HG03045 (cell line): ENCODE results near the gene ZDHHC17.

Experiments used
- ATAC-seq: cut with Tn5 transposase; IDR thresholded peaks from one replicate; pipeline ENCODE4 v1.9.1; 2021; ENCODE audit warnings: mild to moderate bottlenecking, moderate library complexity; ENCODE audit not compliant: unreplicated experiment

The ZDHHC17 gene

DNA sequence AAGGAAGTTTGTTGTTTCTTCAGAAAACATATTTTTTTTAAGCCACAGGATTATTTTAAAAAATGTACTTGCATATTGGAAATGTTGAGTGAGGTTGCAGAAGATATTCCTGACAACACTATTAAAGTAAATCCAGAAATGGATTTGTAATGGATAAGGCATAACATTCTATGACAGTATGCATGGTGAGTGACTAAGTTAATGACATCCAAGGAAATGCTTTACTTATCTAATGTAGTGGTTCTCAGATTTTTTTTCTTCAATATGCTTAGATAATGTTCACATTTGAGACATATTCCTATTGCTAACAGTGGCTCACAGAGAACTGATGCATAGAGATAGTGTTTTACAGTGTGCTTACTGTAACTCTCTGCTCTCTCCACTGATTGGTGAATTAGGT lies 49.4 kb downstream of the ZDHHC17 start:
- ATAC-seq = no peak

DNA sequence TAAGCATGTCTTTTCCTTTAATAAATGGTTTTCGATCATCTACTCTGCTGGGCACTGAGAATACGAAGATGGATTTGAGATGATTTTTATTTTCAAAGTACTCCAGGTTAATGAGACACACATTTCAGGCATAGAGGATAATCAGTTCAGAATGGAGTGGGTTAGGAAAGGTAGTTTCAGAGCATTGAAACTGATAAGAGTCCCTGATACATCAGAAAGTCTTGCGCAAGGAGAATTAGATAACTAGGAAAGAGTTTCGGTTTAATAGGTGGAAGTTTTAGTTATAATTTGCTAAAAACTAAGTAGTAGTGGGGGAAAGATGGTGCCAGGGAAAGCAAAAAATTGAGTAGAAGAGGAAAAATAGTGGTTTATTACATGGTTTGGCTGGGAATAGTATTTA lies 50.1 kb downstream of the ZDHHC17 start:
- no peak for ATAC-seq

DNA sequence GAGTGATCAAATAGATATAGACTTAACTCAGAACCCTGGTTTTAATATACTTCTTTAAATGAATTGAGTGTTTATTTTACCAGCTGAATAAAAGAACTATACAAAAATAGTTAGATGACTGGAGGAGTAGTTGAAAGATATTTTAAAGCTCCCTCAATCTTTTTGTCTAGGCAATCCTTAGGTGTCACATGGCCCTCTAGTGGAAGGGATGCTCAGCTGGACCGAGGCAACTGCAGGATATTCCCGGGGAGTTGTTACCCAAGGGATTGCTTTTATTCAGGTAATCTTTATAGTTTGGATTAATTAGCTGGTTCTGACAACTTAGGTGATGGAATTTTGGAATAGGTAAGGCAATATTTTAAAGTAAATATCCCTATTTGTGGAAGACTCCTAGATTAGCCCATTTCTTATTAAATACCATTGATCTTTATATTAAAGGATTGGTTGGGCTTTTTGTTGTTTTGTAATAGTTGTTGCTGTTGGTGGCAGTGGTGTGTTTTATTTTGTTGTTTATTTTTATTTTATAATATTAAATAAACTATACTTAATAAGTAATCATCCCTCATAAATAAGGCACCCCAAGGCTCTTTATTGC lies 57.1 kb downstream of the ZDHHC17 start:
- ATAC-seq = no peak

DNA sequence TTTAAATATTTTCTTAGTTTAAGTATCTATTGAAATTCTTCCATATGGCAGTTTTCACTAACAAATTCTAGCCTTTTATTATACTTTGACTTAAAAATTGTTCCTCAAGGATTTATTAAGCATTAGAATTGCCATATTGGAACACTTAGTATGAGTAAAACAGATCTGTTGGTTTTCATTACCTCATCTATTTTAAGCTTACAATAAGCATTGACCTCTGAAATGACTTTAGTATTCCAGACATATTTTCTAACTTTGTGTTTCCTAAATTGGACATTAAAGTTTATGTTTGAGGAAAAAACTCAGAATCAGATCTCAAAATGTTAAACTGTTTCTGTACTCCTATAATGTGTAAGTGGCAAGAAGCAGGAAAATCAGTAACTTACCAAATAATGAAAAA lies 66.5 kb downstream of the ZDHHC17 start:
- ATAC-seq = no peak

DNA sequence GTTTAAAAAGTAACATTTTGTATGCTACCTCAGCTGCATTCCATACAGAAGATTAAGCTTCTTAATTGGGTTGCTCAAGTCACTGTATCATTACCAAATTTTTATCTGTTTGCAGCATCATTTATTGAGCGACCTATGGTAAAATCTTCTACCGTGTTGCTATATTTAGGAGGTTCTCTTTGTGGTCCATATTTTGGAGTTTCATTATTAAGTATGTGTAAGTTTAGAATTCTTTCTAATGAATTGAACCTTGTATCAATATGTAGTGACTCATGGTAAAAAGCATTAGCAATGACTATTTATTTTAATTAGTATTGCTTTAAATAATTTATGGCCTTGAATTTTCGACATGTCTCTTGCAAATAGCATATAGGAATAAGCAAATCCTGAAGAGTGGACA lies 72.7 kb downstream of the ZDHHC17 start:
- no peak for ATAC-seq

DNA sequence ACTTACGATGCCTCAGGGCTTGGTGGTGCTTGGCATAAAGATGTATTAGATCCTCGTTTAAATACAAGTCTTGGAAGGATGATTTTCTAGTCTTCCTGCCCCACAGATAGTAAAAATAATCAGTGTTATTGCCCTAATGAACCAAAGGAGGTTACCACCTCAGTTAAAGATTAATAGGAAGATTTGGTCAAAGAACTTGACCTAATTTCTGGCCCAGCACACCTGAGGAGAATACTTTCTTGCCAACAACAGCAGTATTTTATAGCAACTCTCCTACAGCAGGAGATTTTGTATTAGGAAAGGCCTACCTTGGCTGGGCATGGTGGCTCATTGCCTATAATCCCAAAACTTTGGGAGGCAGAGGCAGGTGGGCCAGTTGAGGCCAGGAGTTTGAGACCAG lies 83.3 kb downstream of the ZDHHC17 start:
- no peak for ATAC-seq

DNA sequence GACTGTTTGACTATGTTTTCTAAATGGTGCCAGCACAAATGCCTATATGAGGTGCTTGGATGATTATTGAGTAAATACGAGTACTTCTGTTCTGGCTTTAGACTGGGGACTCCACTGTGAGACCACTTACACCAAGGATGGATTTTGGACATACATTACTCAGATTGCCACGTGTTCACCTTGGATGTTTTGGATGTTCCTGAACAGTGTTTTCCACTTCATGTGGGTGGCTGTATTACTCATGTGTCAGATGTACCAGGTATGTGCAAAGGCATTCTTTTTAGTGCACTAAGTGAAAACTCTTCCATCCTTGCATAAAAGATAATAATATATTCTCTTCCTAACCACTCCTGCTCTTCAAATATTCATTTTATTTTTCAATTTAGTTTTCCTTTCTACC lies 84.2 kb downstream of the ZDHHC17 start:
- ATAC-seq = no peak

DNA sequence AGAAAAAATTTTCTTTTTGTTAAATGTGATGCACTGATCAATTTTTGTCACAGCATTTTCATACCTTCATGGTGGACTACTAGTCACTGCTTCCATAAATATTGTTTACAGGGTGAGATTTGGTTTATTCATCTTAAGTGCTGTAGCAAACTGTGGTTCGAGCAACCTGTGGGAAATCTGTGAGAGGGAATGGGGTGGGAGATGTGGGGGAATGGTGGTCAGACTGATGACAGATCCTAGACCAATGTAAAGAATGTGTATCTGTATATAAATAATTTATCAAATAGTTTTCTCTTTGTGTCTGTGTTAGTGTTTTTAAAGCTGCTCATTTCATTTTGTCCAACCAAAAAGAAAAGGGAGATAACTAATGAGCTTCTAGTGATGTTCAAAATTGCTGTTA lies 88.2 kb downstream of the ZDHHC17 start:
- ATAC-seq = no peak

DNA sequence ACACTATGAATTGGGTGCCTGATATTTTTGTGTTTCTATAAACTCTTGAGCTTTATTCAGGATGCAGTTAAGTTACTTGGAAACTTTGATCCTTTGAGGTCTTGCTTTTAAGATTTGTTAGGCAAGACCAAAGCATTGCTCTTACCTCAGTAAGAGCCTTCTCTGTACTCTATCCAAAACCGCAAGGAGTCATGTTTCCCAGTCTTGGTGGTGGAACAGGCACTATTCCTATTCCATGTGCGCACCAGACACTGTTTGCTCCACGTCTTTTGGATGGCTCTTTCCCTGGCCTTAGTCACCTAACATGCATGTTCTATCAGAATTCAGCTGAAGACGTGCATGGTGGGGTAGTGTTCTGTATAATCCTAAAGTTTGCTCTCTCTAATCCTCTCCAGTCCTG lies 91.4 kb downstream of the ZDHHC17 start:
- no peak for ATAC-seq

DNA sequence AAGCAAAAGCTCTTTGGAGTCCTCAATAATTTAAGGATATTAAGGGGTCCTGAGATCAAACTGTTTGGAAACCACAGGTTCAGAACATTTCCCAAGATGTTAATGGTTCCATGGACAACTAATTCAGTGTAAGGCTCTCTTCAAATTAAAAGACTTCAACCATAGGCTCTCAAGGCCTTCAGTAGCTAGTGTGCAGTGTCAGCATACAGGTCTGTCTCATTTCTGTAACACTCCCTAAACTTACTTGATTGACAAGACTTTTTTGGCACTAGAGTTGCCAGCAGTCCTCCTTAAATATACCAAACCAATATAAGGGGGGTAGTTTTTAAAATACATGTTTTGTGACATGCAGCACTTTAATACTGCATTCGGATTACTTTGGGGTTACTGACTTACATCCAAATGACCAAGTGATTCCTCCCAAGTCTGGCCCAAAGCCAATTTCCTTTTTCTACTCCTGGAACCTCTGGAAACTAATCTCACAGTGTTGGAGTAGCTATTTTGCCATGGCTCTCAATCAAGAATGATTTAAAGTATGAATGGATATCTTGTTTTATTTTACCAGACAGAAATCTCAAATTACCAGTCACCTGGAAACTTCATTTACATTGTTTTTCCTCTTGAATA lies 92.2 kb downstream of the ZDHHC17 start:
- ATAC-seq = no peak

DNA sequence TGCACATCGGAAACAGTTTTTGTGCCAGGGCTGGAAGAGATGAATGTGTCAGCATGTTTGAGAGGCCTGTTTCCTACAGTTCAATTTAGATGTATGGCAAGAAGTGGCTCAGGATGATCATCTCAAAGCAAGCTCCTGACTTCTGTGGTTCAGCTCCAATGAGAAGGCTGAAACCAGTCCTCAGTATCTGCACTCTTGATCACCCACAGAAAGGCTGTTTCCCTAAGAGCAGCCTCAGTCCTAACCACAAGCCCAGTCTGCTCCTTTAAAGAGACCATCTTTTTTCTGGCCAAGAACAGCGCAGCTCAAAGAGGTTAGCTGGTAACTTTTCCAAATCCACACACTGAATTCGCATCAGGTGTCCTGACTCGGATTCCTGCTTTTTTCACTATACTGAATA lies 95.7 kb downstream of the ZDHHC17 start:
- ATAC-seq = no peak

DNA sequence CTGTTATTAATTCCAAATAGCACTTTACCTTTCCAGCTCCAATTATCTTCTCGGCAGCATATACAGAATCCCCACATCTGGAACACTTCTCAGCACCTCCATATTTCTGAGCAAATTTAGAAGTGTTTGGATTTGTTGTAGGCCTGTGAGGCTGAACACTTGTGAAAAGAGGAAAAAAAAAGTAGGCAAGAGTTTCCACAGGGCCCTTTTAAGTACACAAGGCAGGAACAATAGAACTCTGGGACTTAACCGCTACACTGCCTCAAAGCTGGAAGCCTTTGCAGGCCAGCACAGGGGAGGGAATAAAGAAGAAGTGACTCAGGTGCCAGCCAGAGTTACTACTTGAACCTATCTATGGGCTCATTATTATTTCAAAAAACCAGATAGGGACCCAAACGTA lies 96.3 kb downstream of the ZDHHC17 start:
- ATAC-seq = no peak

DNA sequence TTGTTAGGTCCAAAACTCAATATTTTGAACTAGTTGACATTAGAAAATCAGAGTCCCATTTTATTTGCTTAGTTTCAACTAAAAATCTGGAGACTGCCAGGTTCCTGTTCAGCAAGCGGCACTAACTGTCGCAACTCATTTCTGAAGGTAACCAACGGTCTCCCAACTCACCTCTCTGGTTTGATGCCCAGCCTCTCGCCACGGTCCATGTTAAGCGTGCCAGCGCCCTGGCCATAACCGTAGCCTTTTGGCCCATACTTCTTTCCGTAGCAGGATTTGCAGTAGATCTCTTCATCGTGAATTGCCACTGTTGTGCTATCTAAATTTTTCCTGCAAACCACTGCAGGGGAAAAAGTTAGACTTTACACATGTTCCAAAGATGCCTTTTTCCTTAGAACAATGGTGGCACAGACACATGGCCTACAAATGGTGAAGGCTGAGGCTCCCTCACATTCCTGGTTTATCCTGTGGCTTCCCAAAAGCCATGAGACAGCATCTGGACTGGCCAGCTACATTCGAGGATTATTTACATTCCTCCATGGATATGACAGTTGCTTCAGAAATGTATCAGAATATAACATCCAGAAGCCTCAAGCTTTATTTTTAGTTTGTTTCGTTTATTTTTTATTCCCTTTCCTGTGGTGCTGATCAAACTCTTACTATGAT lies 99.2 kb downstream of the ZDHHC17 start:
- ATAC-seq = no peak

DNA sequence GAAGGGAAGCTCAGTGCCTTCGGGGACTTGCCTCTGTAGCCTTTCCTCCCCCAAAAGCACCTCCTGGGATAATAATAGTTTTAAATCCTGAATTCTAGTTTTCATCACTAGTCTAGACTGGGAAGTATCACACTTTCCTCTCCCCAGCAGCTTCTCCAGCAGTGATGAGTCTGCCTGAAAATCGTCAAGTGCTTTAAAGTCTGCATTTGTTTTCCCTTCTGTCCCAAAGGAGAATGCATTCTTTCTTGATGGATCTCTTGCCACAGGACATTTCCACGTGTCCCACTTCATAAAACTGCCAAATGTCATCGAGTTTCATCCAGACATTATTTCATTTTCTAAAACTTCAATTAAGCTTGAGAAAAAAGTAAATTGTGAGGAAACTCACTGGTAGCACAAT lies 99.9 kb downstream of the ZDHHC17 start:
- ATAC-seq = no peak

DNA sequence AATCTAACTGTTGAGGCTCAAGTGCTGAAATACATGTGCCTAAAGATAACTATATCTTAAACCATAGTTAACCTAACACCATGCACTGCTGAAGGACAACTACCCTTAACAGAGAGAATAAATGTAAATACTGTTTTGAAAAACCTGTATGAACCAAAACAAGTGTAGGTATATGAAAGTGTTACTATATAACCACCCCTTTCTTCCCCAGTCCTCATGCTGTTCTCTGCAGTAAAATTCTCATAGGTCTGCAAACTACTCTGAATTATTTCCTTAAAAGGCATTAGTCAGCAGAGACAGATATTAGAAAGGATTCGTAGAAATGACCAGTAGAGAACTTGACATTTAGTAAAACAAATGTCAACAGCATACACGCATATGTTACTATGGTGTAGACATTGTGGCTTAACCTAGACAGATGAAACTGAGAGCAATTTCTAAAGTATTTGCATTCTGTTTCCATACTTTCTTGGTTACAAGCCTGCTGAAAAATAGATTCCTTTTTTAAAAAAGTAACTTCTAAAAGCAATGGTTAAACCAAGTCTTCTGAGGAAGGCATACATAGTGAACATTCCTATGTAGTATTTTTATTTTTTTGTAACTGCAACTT lies 101.0 kb downstream of the ZDHHC17 start:
- ATAC-seq = peak; percentile 68

DNA sequence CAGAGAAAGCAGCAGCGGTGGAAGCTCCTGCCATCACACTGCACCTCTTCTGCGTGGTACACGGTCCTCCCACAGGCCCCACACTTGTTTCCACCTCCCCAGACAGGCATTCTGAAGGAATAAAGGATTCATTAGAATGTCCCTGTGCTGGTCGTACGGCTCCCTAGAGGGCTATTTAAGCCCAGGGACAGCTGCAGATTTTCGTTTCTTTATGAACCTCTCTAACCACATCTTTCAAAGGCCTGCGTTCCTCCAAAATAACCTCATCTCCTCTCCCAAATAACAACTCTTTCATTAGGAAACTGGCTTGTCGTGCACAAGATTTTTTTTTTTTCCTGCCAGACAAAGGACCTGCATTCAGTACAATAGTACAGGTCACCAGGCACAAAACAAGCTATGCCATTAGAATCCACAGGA lies 102.2 kb downstream of the ZDHHC17 start:
- ATAC-seq = no peak

DNA sequence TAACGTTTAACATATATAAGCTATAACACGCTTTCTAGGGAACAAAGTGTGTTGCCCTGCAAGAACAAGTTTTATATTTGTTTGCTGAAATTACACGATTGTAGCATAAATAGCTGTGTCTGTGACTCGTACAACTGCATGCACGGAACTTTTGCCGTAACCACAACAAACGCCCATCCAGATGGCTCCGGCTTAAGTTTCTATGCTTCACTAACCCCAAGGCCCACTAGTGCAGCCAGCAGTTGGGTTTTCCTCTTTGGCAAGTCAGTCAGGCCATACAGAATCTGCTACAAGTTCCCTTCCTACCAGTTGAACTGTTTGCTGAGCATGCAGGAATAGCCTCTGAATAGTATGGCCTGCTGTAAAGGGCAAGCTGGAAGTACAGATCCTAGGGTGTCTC lies 102.8 kb downstream of the ZDHHC17 start:
- peak; percentile 54 for ATAC-seq

DNA sequence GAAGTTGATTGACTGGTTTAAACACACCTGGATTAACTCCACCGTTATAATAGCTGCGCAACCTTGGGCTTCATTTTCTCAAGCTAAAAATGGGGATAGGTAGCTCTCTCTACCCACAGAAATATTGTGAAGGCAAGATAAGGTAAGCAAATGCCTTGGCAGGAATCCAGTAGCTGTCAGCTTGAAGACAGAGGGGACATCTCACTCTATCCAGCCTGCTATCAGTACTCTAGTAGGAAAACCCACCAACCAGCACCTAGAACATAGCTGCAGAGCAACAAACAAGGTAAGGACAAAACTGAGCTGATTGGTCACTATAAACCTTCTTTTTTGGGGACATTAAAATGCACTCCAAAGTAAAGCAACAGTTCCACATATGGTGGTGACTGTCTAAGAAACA lies 107.2 kb downstream of the ZDHHC17 start:
- ATAC-seq = no peak

DNA sequence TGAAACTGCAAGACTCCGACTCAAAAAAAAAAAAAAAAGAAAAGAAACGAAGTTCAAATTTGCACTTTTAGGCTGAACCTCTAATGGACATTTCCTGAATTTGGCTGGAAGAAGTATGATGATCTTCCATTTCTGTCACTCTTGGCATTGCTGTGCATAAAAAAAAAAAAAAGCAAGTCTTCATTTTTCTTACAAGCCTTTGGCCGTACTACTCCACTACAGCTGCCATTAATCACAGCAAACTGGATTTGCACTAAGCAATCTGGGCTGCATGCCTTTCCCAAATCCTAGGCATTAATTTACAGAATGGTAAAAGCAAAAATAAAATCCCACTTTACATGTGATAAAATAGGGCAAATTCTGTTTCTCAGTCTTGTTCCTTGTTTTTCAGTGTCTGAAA lies 107.8 kb downstream of the ZDHHC17 start:
- no peak for ATAC-seq

DNA sequence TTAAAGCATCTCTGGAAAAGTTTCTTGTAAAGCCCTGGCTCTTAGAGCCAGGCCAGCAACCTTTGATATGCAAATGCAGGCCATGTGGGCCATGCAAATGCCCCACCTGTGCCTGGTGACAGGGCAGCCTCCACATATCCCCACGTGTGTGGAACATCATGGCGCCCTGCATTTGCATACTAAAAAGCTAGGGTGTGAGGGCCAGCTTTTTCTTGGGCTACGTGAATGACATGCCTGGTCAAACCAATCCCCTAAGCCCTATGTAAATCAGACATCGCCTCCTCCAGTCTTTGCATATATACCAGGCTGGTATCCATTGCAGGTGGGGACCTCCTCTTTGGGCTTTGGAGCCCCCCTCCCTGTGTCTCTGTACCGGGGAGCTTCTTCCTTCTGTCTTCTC lies 108.5 kb downstream of the ZDHHC17 start:
- no peak for ATAC-seq

DNA sequence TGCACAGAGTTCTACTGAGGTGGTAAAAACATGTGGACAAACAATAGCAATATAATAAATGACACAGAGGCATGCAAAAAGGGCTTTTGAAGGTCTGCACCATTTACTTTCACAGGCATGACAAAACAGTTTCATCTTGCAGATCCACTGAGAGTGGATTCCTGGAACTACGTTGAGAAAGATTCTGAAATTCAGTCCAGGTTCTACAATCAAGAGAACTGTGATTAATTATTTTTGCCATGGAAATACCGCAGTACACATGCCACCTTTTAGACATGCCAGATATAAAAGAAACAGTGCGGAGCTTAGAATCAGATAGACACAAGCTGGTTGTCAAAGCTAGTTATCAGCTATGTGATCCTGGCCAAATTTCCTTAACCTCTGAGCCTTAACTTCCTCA lies 110.1 kb downstream of the ZDHHC17 start:
- no peak for ATAC-seq

DNA sequence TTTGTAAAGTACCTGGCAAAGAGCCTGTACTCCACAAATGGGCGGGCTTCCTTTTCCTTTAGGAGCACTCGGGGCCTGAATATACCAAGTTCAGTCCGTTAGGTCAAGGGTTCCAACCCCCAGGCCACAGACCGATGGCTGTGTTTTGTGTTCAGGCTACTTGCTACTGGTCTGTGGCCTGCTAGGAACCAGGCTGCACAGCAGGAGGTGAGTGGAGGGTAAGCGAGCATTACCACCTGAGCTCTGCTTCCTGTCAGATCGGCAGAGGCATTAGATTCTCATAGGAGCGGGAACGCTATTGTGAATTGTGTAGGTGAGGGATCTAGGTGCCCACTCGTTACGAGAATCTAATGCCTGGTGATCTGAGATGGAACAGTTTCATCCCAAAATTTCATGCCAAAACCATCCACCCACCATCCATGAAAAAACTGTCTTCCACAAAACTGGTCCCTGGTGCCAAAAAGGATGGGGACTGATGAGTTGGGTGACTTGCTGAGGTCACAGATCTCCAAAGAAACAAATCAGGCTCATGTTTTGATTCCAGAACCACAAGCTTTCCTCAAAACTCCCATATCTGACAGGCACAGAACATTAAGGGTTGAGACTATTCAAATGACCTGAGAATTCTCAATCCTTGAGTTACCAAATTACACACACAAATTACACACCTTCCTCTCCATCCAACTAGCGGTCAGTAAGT lies 110.7 kb downstream of the ZDHHC17 start:
- ATAC-seq = no peak
